Fibroblast of mammary gland (primary cell): ENCODE data around the gene HIF3A.

ENCODE experiments used
- DNase-seq: peaks from one replicate; pipeline ENCODE4 v3.0.0-alpha.2; 2010; ENCODE audit warnings: low read depth
- H3K4me3 ChIP-seq: 2 replicates; pipeline ENCODE4 v1.5.1; 2011; ENCODE audit warnings: low read depth, mild to moderate bottlenecking, low read length, moderate library complexity; ENCODE audit not compliant: control insufficient read depth
- CTCF ChIP-seq: conservative IDR thresholded peaks from 2 replicates; pipeline ENCODE4 v1.5.1; 2011; ENCODE audit warnings: low read depth, low read length, inconsistent platforms; ENCODE audit not compliant: control insufficient read depth, insufficient read depth

The HIF3A gene

GRCh38 chr19:46350029-46350757 is 53.4 kb downstream of the HIF3A start:
- no peak for DNase-seq
- TF ChIP-seq CTCF, result no peak
- H3K4me3 ChIP-seq, result no peak overlapping the region

GRCh38 chr19:46350758-46351159 is 53.9 kb downstream of the HIF3A start:
- no peak for DNase-seq
- no peak for TF ChIP-seq CTCF
- H3K4me3 ChIP-seq, result no peak overlapping the region

- no peak overlapping the region for H3K4me3 ChIP-seq
- peak; percentile 48 for DNase-seq
Measured at GRCh38 chr19:46351241-46352041, 54.6 kb downstream of the HIF3A start.

GRCh38 chr19:46353730-46354528 is 57.1 kb downstream of the HIF3A start:
- TF ChIP-seq CTCF, result no peak

More at GRCh38 chr19:46351241-46352041, 54.6 kb downstream of the HIF3A start:
- no peak for TF ChIP-seq CTCF

GRCh38 chr19:46355234-46356148 is 58.6 kb downstream of the HIF3A start:
- no peak overlapping the region for H3K4me3 ChIP-seq
- no peak for TF ChIP-seq CTCF
- DNase-seq, result no peak

More at GRCh38 chr19:46353730-46354528, 57.1 kb downstream of the HIF3A start:
- H3K4me3 ChIP-seq, result no peak overlapping the region
- DNase-seq, result no peak
